NCI-H128 (cell line): ENCODE results near the gene HAVCR1.
"Not testable (repeated sequence)": the region's sequence is repeated elsewhere in the genome, so short reads cannot be mapped to it uniquely, and the experiment has no call there.

ENCODE experiments used
- DNase-seq: peaks from one replicate; lab custom pipeline; 2025; ENCODE audit not compliant: unreplicated experiment; lab: John Stamatoyannopoulos, UW

Gene HAVCR1

DNA sequence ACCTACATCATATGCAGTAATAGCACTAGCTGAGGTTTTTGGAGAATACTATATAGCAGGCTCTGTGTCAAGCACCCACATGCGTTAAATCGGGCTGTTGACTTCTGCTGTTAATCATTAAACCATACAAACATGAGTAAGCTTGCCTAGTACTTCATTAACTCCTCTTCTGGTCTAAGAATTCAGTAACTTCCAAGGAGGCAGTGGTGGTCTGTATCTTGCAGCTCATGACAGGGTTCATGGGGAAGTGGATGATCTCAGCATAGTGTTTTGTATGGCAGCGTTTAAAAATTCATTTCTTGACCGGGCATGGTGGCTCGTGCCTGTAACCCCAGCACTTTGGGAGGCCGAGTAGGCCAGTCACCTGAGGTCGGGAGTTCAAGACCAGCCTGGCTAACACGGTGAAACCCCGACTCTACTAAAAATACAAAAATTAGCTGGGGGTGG, at the start of gene HAVCR1:
Gene HAVCR1, minus strand, starts transcription at position 24 of the 447 bp plus-strand sequence. CDS start 1,173 bp downstream, outside the sequence.
- no peak for DNase-seq

GRCh38 chr5:157107508-157107907, 48.6 kb upstream of the HAVCR1 start:
- DNase-seq, result no peak

DNA sequence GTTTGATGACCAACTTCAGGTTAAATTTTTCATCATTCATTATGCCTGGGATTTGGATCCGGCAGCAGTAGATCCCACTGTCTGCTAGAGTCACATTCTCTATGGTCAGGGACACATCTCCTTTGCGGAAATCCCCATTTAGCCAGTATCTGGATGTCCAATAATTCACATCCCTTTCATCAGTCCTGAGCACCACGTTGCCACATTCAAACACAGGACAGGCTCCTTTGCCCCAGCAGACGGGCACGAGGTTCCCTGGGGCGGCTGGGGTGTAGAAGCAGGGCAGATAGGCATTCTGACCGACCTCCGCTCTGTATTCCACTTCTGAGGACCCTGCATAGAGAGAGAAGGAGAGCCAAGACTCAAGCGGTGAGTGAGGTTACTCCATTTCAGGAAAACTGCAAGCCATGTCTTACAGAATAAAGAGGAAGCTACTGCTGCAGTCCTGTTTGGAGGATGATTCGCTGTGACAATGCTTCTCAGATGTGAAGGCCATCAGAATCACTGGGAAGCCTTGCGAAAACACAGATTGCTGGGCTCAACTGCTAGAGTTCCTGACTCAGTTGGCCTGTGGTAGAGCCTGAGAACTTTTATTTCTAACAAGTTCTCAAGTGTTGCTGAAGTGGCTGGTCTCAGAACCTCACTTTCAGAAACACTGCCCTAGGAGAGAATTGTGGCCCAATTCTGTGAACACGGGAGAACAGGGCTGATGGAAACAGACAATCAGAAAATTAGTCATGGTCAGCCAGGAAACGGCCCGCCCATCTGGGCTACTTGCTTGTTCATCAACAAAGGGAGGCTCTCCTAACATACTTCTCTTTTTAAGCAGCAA, 47.9 kb upstream of the HAVCR1 start:
- DNase-seq, result no peak

DNA sequence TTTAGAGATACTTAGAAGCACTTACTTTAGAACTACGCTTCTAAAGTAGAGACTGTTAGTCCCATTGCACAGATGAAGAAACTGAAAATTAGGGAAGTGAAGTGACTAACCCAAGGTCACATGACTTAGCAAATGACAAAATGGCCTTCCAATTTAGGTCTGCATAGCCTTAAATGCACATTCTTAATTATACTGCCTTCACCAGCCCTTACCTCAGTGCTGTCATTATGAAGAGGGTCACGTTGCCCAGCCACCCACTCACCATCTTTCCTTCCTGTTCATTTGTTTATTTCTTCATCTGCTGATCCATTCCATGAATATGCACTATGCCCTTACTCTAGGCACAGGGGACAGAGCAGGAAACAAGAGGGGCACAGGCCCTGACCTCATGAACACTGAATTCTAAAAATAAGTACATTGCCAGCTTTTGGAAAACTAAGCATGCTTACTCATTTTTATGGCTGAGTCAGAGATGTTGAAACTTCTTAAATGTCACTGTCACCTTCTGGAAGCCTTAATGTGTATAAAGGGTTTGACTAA, 41.3 kb upstream of the HAVCR1 start:
- no peak for DNase-seq

DNA sequence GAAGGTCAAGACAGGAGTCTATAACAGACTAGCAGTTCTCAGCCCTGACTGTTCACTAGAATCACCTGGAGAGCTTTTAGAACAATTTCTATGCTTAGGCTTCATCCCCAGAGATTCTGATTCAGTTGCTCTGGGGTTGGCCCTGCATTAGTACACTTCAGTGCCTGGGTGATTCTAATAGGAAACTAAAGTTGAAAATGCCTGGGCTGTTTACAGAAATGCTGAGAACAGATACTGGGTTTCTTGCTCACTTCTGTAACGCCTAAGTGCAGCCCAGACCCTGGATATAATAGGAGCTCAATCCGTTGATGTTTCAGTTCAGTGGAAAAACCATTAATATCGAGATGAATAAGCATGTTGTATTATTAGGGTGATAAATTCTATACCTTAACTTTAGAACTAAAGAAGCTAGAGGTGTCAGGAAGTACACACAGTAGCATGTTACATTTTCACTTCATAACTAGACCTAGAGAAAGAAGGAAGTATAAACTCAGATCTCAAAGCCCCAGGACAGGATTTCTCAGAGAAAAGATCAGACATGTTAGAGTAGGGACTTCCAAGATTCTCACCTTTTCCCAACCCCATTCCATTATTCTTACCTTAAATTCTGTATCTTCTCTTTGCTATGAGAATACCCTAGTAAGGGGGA, 29.6 kb upstream of the HAVCR1 start:
- no peak for DNase-seq

GRCh38 chr5:157086751-157087359, 27.9 kb upstream of the HAVCR1 start:
- DNase-seq, result no peak

DNA sequence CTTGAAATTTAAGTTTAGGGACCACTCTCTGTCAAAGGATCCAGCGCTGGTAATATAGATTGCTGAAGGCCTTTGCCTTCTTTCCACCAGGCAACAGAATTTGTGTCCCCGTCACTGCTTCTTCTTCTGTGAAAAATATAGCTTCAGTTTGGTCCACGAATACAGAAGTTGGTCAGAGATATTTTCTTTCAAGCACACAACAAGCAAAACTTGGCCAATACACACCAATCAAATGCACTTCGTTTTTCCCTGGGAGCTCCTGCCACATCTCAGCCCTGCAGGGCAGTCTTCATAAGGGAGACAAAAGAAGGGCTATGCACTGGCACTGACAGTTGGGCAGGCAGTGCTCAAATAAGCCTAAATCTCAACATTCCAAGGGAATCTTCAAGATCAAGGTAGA, 27.0 kb upstream of the HAVCR1 start:
- no peak for DNase-seq

DNA sequence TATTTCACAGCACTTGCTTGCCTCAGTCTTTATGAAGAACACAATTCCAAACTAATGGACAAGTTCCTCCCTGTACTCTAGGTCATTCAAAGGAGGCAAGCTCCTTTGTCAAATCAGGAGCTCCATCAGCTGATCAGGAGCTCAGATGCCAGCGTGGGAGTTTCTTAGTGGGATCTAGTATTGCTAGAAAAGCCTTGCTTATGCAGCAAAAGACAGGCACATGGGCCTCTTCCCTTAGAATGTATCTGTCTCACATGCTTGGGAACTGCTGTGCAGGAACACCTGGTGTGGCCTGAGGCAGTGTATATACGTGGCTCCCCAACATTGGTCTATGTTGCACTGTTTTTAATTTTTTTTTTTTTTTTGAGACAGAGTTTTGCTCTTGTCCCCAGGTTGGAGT, 21.4 kb upstream of the HAVCR1 start:
- DNase-seq, result no peak

GRCh38 chr5:157076558-157076957, 17.6 kb upstream of the HAVCR1 start:
- DNase-seq, result no peak

- no peak for DNase-seq
Measured at GRCh38 chr5:157072508-157072907, 13.6 kb upstream of the HAVCR1 start.

- no peak for DNase-seq
Measured at GRCh38 chr5:157069949-157070348, 11.0 kb upstream of the HAVCR1 start.

- DNase-seq, result no peak
Measured at GRCh38 chr5:157068785-157069184, 9.9 kb upstream of the HAVCR1 start.

DNA sequence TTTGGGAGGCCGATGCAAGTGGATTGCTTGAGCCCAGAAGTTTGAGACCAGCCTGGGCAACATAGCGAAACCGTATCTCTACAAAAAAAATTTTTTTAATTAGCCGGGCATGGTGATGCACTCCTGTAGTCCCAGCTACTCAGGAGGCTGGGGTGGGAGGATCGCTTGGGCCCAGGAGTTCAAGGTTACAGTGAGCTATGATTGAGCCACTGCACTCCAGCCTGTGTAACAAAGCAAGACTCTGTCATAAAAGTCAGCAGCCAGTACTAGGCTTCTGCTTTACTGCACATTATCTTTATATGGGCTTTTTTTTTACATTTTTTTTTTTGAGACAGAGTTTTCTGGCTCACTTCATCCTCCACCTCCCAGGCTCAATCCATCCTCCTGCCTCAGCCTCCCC, 9.4 kb upstream of the HAVCR1 start:
- no peak for DNase-seq

DNA sequence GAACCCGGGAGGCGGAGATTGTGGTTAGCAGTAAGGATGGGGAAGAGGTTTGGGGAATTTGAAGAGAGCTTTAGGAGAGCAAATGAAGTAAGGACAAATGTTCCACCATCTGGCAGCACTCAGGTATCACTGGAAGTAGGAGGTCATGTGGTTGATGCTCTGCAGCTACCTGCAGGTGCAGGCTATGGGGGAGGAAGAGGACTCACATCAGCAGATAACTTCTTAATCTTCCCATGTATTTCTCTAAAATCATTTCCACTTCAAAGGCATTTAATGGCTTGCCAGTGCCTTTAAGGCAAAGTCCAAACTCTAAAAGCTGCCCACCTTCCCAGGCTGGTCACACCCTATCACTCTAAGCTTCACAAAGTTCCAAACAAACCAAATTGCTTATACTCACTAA, 8.1 kb upstream of the HAVCR1 start:
- DNase-seq, result no peak

GRCh38 chr5:157066080-157066479, 7.2 kb upstream of the HAVCR1 start:
- DNase-seq, result no peak

- DNase-seq, result no peak
Measured at GRCh38 chr5:157063776-157064430, 5.0 kb upstream of the HAVCR1 start.

GRCh38 chr5:157059891-157060290, 975 bp upstream of the HAVCR1 start:
- no peak for DNase-seq

DNA sequence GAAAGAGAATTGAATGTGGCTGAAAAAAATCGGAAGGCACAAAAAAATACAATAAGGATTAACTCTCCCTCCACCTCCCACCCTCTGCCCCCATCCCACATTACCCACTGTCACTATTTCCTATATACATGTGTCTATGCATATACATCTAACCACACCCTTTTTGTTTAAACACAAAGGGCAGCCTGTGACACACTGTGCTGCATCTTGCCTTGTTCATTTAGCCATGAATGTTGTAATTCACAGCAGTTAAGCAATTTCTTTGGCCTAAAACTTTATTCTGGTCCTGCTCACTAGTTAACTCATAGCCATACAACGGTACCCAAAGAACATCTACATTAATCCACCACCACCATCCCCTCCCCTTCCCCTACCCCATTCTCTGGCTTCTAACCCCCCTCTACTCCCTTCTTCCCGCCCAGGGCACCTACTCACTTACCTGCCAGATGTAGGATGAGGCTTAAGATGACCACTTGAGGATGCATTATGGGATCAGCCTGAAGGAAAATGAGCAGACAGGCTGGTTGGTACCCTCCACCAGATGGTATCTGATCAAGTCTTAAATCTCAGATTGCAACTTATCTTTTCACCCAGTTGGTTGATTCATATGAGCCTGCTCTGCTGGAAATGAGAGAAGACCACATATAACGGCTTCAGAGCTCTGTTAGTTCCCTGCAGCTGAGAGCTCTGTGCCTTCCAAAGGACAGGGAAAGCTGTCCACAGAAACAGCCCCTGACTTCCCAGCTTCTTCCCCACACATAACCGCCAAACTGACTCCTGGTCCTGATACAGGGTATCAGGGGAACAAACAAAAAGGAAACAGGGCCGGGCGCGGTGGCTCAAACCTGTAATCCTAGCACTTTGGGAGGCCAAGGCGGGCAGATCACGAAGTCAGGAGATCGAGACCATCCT, 1.2 kb downstream of the HAVCR1 start:
- no peak for DNase-seq

DNA sequence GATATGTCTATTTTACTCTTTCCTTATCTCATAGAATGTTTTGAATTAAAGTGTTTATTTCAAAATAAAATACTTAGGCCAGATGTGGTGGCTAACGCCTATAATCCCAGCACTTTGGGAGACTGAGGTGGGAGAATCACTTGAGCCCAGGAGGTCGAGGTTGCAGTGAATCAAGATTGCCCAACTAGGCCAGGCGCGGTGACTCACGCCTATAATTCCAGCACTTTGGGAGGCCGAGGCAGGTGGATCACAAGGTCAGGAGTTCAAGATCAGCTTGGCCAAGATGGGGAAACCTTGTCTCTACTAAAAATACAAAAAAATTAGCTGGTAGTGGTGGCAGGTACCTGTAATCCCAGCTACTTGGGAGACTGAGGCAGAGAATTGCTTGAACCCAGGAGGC, 2.1 kb downstream of the HAVCR1 start:
- DNase-seq, result not testable (repeated sequence)

DNA sequence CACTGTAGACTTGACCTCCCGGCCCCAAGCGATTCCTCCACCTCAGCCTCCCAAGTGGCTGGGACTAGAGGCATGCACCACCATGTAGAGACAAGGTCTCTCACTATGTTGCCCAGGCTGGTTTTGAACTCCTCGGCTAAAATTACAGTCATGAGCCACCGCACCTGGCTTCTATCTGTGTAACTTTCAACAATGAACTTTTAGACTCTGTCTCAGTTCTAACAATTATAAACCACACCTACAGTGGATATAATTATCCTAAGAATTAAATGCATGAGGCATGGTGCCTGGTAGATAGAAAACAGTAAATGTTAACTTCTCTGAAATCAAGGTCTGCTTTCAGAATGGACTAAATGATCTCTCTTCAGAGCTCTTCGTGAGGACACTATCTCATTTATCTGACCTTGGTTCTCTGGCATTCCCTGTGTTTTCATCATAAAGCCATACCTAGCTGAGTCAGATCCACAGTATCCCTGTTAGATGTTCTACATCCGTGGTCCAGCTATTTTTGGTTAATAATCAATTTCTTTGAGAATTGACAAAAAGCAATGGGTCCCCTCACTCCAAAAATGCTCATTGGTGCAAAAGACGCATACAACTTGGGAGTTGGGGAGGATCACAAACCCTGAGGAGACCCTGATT, 7.2 kb downstream of the HAVCR1 start:
- no peak for DNase-seq
